Activated CD8-positive, alpha-beta T cell treated with anti-CD3 and anti-CD28 coated beads for 36 hours (primary cell): Measurements from ENCODE around the gene PSMD6. TPM values are rescaled to one million over a fixed set of nuclear protein-coding genes. Genes with fewer than 3 reads are reported as not detected.

Source experiments
- ATAC-seq: fragments of 200-7000 bp; cut with Tn5 transposase; one replicate; pipeline ENCODE4 v1.10.0; 2021; ENCODE audit warnings: mild to moderate bottlenecking, moderate library complexity
- CTCF ChIA-PET: fragments of 350-600 bp; sonication (Branson Sonifier 250); formaldehyde crosslinking; loops from one replicate; lab custom pipeline; 2021; ENCODE audit warnings: antibody characterized with exemption; lab: Charles Lee
- POLR2A ChIA-PET: fragments of 350-600 bp; sonication (Branson Sonifier 250); formaldehyde crosslinking; loops from one replicate; lab custom pipeline; 2021; ENCODE audit warnings: antibody characterized with exemption; lab: Charles Lee
- DNase-seq: peaks from one replicate; pipeline ENCODE4 v3.0.0-alpha.2; 2020
- H3K27ac Mint-ChIP-seq: one replicate; pipeline ENCODE4 v1.8.0; 2021; ENCODE audit warnings: mild to moderate bottlenecking, mixed read lengths
- H3K27me3 Mint-ChIP-seq: one replicate; pipeline ENCODE4 v1.8.0; 2021; ENCODE audit warnings: mixed read lengths
- H3K36me3 Mint-ChIP-seq: one replicate; pipeline ENCODE4 v1.8.0; 2021; ENCODE audit warnings: low read depth, mixed read lengths
- H3K4me1 Mint-ChIP-seq: one replicate; pipeline ENCODE4 v1.8.0; 2021; ENCODE audit warnings: low read depth, mixed read lengths
- H3K4me3 Mint-ChIP-seq: one replicate; pipeline ENCODE4 v1.8.0; 2021; ENCODE audit warnings: mild to moderate bottlenecking, moderate library complexity, mixed read lengths
- H3K9me3 Mint-ChIP-seq: one replicate; pipeline ENCODE4 v1.8.0; 2021; ENCODE audit warnings: mixed read lengths
- intact Hi-C: fragments of 100-400 bp; cut with micrococcal nuclease; formaldehyde crosslinking; loops from one replicate; pipeline ENCODE4 v1.10.0; 2022
- total RNA-seq, 2 experiments: library from RNA; stranded (reverse); gene quantifications; one replicate each; pipeline ENCODE4 v1.2.3, GENCODE V29; 2021
- TF ChIP-seq, protein P1 (sequence below): fragments of 200-600 bp; IDR thresholded peaks from one replicate; pipeline ENCODE4 v1.8.0; 2022; ENCODE audit warnings: antibody characterized with exemption, mild to moderate bottlenecking

PSMD6 gene
- total RNA-seq, 2 experiments from 2014 or later: 110 to 113 TPM

DNA sequence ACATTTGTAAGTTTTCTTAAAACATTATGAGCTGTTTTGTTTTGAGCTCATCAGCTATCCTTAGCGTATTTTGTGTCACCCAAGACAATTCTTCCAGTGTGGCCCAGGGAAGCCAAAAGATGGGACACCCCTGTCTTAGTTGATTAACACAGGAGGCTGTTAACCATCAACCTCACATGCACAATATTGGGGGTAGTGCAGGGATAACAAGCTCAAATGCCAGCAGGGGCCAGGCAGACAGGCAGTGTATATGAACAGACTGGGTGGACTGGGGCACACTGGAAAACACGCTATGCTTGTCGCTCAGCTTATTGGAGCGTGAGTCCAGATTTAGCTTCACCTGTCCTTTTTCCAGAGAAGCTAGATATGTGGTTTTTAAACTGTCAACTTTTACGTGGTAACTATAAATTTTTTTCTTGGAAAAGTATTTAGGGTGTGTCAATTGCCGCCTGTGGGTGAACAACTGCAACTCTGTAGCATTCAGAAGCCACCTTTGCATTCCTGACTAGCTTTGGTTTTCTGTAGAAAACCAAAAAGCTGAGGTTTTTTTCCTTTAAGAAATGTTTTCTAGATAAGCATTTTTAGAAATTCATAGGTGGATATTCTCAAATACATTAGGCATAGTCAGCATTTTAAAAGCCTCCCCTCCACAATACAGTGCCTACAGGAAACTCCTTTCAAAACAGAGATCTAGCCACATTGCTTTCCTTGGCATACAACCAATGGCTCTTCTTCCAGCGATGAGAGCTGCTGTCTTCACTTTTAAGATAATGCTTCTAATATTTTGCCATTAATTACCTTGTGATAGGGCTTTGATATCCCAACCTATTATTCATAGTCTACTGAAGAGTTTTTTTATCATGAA is 14.6 kb downstream of the PSMD6 start:
- DNase-seq: no peak
- TF ChIP-seq, protein P1, sequence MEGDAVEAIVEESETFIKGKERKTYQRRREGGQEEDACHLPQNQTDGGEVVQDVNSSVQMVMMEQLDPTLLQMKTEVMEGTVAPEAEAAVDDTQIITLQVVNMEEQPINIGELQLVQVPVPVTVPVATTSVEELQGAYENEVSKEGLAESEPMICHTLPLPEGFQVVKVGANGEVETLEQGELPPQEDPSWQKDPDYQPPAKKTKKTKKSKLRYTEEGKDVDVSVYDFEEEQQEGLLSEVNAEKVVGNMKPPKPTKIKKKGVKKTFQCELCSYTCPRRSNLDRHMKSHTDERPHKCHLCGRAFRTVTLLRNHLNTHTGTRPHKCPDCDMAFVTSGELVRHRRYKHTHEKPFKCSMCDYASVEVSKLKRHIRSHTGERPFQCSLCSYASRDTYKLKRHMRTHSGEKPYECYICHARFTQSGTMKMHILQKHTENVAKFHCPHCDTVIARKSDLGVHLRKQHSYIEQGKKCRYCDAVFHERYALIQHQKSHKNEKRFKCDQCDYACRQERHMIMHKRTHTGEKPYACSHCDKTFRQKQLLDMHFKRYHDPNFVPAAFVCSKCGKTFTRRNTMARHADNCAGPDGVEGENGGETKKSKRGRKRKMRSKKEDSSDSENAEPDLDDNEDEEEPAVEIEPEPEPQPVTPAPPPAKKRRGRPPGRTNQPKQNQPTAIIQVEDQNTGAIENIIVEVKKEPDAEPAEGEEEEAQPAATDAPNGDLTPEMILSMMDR: no peak
- H3K4me1 Mint-ChIP-seq: peaks cover 34% of the 10 kb centered on the region
- no peaks in the 10 kb centered on the region for H3K27me3 Mint-ChIP-seq
- no peaks in the 10 kb centered on the region for H3K9me3 Mint-ChIP-seq
- peak overlapping the region; percentile 78 for H3K27ac Mint-ChIP-seq
- intact Hi-C loops: no loop called here
- H3K4me3 Mint-ChIP-seq: no peak overlapping the region
- CTCF ChIA-PET: interaction anchor here (1.0 to 5.6 kb wide), 11 partner anchors 10 to 47 kb away, joined by 3 to 39 read pairs (median 4); partner anchors contain the start of gene PSMD6
- H3K36me3 Mint-ChIP-seq: peaks cover 42% of the 10 kb centered on the region
- POLR2A ChIA-PET: interaction anchor here (0.9 to 2.9 kb wide), 7 partner anchors 10 to 43 kb away, joined by 3 to 12 read pairs (median 5); no protein-coding TSS in a partner anchor
- no peak for ATAC-seq

DNA sequence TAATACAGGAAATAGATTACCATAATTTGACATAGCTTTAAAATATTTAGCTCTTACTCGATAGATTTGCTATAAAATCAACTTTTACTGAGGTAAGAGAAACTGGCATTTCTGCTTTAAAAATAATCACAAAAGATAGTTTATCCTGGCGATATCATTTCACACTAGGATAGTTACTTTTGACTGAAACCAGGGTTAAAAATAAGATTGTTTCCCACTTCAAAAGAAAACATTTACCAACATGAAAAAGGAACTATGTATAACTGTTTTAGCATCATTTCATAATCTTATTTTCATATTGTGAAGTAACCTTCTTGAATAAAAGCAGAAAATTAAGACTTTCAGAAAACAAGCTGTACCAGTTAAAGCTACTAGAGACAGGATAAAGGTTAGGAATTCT is 15.3 kb downstream of the PSMD6 start:
- peaks cover 38% of the 10 kb centered on the region for H3K36me3 Mint-ChIP-seq

DNA sequence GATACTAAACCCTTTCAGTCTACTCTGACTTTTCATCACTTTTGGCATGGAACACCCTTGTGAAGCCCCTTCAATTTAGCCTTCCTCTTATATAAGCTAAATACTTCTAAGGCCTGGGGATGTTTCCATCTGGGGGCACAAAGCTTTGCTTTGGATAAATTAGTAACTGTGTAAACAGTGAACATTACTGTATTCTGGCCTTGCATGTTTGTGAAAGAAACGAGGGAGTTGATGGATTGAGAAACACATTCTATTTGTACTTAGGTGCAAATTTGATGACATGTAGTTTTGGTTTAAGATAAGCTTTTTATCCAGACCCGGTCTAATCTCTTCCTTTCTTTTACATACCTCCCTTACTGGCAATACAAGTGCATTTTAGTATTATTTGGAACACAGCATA is 19.7 kb downstream of the PSMD6 start:
- H3K4me3 Mint-ChIP-seq: no peak overlapping the region
- no peak overlapping the region for H3K27ac Mint-ChIP-seq
- peaks cover 19% of the 10 kb centered on the region for H3K4me1 Mint-ChIP-seq
- H3K27me3 Mint-ChIP-seq: no peaks in the 10 kb centered on the region
- ChIA-PET POLR2A (interaction anchor here (0.8 to 1.2 kb wide), 3 partner anchors 9 to 15 kb away, joined by 3 read pairs; no protein-coding TSS in a partner anchor), CTCF (interaction anchor here (0.9 to 3.8 kb wide), 7 partner anchors 9 to 42 kb away, joined by 3 to 16 read pairs (median 5); partner anchors contain the start of gene PSMD6)
- peaks cover 31% of the 10 kb centered on the region for H3K36me3 Mint-ChIP-seq
- intact Hi-C loops: no loop called here
- no peak for ATAC-seq
- no peak for DNase-seq
- H3K9me3 Mint-ChIP-seq: no peaks in the 10 kb centered on the region
- TF ChIP-seq, protein P1: no peak

More for the DNA sequence above, 15.3 kb downstream of the PSMD6 start:
- DNase-seq (no peak), ATAC-seq (no peak)
- Mint-ChIP-seq H3K9me3 (no peaks in the 10 kb centered on the region), H3K4me3 (no peak overlapping the region), H3K27ac (peak overlapping the region; percentile 78), H3K4me1 (peaks cover 31% of the 10 kb centered on the region), H3K27me3 (no peaks in the 10 kb centered on the region)
- intact Hi-C loops: no loop called here
- POLR2A ChIA-PET: interaction anchor here (0.9 to 2.9 kb wide), 7 partner anchors 9 to 42 kb away, joined by 3 to 12 read pairs (median 5); no protein-coding TSS in a partner anchor
- TF ChIP-seq, protein P1: no peak
- CTCF ChIA-PET: interaction anchor here (1.0 to 5.6 kb wide), 12 partner anchors 10 to 46 kb away, joined by 3 to 39 read pairs (median 4); partner anchors contain the start of gene PSMD6

DNA sequence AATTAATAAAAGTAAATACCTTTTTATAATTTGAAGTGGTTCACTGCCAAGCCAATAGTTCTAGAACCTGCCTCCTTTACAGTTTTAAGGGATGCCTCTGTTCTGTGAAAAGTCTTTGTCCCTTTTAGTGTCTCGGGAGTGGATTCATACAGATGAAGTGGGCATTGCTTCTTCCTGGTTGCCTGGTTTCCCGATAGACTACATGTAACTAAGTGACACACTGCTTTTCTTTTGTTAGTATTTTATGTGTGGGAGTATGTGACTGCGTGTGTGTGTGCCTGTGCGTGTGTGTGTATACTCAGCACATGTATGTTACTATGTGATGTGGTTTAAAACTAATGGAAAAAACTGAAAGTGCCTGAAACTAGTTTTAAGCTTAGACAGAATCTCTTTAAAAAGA is 21.1 kb downstream of the PSMD6 start:
- Mint-ChIP-seq H3K4me1 (peaks cover 9% of the 10 kb centered on the region), H3K9me3 (no peaks in the 10 kb centered on the region), H3K27ac (peak overlapping the region; percentile 76), H3K4me3 (no peak overlapping the region), H3K27me3 (no peaks in the 10 kb centered on the region), H3K36me3 (peaks cover 39% of the 10 kb centered on the region)
- DNase-seq (no peak), ATAC-seq (no peak)
- ChIA-PET CTCF (interaction anchor here (3.8 kb wide), 1 partner anchor 21 kb away, joined by 16 read pairs; the partner anchor contains the start of gene PSMD6), POLR2A (no interaction called here)
- intact Hi-C loops: no loop called here
- TF ChIP-seq, protein P1: no peak
